Middle frontal gyrus (tissue), 1 donor: ENCODE measurements around the gene ADGRF3.
"Not testable (repeated sequence)": the region's sequence is repeated elsewhere in the genome, so short reads cannot be mapped to it uniquely, and the experiment has no call there.

Source experiments
- DNase-seq: peaks from one replicate; pipeline ENCODE4 v3.0.0-alpha.2; 2015; ENCODE audit warnings: low spot score; ENCODE audit errors: extremely low spot score

Gene ADGRF3

GRCh38 chr2:26349690-26350089, 3.1 kb upstream of the ADGRF3 start:
- no peak for DNase-seq

- DNase-seq = no peak
These were observed 787 bp upstream of the ADGRF3 start for GRCh38 chr2:26347286-26347865.

GRCh38 chr2:26345545-26346453, 790 bp downstream of the ADGRF3 start, which contains the start of gene SELENOI:
SELENOI (plus strand) TSS chr2:26346143; CDS start chr2:26346233, 90 bp downstream.
- DNase-seq = peak; percentile 99

GRCh38 chr2:26345283-26345544, 1.4 kb downstream of the ADGRF3 start:
- no peak for DNase-seq

GRCh38 chr2:26344581-26345282, 1.9 kb downstream of the ADGRF3 start:
- no peak for DNase-seq

GRCh38 chr2:26340831-26341230, 5.8 kb downstream of the ADGRF3 start:
- no peak for DNase-seq

- DNase-seq = no peak
These were observed 9.3 kb downstream of the ADGRF3 start for GRCh38 chr2:26337298-26337697.

GRCh38 chr2:26336719-26337118, 9.9 kb downstream of the ADGRF3 start:
- no peak for DNase-seq

- no peak for DNase-seq
These were observed 11.4 kb downstream of the ADGRF3 start for GRCh38 chr2:26335231-26335630.

- DNase-seq = no peak
These were observed 13.3 kb downstream of the ADGRF3 start for GRCh38 chr2:26333293-26333692.

GRCh38 chr2:26331321-26331720, 15.3 kb downstream of the ADGRF3 start:
- DNase-seq = not testable (repeated sequence)

GRCh38 chr2:26330604-26331003, 16.0 kb downstream of the ADGRF3 start:
- DNase-seq = no peak

- DNase-seq = peak; percentile 43
These were observed 16.5 kb downstream of the ADGRF3 start for GRCh38 chr2:26330114-26330549.

- not testable (repeated sequence) for DNase-seq
These were observed 17.5 kb downstream of the ADGRF3 start for GRCh38 chr2:26329083-26329482.

- no peak for DNase-seq
These were observed 19.0 kb downstream of the ADGRF3 start for GRCh38 chr2:26327291-26328272.

GRCh38 chr2:26326514-26326913, 20.1 kb downstream of the ADGRF3 start:
- no peak for DNase-seq

GRCh38 chr2:26325851-26326250, 20.7 kb downstream of the ADGRF3 start:
- DNase-seq = no peak

GRCh38 chr2:26324903-26325302, 21.7 kb downstream of the ADGRF3 start:
- DNase-seq = no peak

GRCh38 chr2:26324479-26324878, 22.1 kb downstream of the ADGRF3 start:
- not testable (repeated sequence) for DNase-seq

GRCh38 chr2:26318950-26319349, 27.6 kb downstream of the ADGRF3 start:
- DNase-seq = no peak
